GM23248 (cell line): Measurements from ENCODE around the gene CLCN1.

ENCODE experiments used
- EZH2 ChIP-seq: fragments of 200-600 bp; sonication (generic); IDR thresholded peaks from 2 replicates; pipeline ENCODE4 v1.6.1; 2018; ENCODE audit warnings: antibody characterized with exemption, mild to moderate bottlenecking; ENCODE audit not compliant: insufficient read depth, poor library complexity, severe bottlenecking
- EZH2phosphoT487 ChIP-seq: fragments of 200-600 bp; sonication (generic); IDR thresholded peaks from 2 replicates; pipeline ENCODE4 v1.6.1; 2018; ENCODE audit warnings: antibody characterized with exemption, moderate library complexity, mild to moderate bottlenecking, low read depth; ENCODE audit not compliant: insufficient read depth

DNA sequence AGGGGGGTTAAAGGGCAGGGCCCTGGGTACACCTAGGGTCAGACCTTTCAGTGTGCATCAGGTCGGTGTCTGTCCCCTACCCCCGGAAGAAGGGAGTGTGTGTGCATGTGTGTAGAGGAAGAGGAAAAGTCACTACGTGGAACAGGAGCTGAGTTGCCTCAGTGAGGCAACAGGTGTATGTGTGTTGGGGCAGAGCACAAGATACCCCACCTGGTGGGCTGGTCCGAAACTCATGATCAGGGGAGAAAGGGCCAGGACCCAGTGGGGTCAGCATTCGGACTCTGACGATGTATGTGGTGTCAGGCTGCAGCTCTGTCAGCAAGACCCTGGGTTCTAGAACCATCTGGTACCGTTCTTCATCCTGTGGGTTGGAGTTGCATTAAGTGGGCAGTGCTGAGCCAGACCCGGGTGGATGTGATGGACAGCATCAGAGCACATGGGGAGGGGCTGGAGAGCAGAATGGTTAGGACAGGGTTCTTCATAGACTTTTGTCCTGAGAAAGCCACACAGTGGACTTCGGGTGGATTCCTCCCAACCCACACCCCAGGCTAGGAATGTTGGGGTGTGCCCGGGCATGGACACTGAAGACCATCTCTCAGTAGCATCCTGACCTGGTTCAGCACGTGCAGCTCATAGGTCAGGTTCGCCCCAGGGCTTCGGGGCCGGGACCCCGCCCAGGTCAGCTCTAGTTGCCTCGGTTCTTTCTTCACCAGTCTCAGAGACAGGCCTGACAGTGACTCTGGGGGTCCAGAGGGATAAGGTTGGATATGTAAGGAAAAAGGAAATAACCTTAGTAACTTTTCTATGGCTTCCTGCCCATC, 82.0 kb downstream of the CLCN1 start:
- TF ChIP-seq EZH2phosphoT487, result no peak
- no peak for TF ChIP-seq EZH2
